ENCODE results near the gene ZC3H7A.

DNA sequence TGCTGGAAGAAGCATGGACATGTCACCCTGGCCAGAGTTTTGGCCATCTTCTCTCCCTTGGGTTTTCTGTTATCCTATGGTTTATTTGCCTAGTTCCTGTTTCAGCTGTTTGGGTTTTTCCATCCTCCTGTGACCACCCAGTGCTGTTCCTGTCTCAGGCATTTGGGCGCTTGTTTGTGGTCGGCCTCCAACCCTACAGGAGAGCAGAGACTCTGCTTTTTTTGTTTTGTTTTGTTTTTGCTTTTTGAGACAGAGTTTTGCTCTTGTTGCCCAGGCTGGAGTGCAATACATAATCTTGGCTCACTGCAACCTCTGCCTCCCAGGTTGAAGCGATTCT is 3.3 kb upstream of the ZC3H7A start:
- TF ChIP-seq CTCF (IDR thresholded peaks at IDR 0.05; ENCODE audit: low read depth, low read length, missing input control) (no peak), FOXA1 (IDR thresholded peaks at IDR 0.05) (no peak), YY1 (IDR thresholded peaks at IDR 0.05) (no peak), SP1 (IDR thresholded peaks at IDR 0.05) (no peak), HNF4G (IDR thresholded peaks at IDR 0.05) (no peak), REST (IDR thresholded peaks at IDR 0.05) (no peak), TAF1 (conservative IDR thresholded peaks at IDR 0.05) (no peak), RAD21 (IDR thresholded peaks at IDR 0.05) (no peak)
